Osteoblast (primary cell): ENCODE data around the gene DAZAP2. TPM values are rescaled to one million over a fixed set of nuclear protein-coding genes. Genes with fewer than 3 reads are reported as not detected.

Experiments
- DNase-seq: peaks from one replicate; pipeline ENCODE4 v3.0.0; 2011; ENCODE audit warnings: low spot score, mixed read lengths; ENCODE audit not compliant: insufficient read length; ENCODE audit errors: missing footprints
- H2AFZ ChIP-seq: 2 replicates; pipeline ENCODE4 v1.6.0; 2011; ENCODE audit warnings: mild to moderate bottlenecking, low read length
- H3K27ac ChIP-seq: 2 replicates; pipeline ENCODE4 v1.5.1; 2011; ENCODE audit warnings: mild to moderate bottlenecking, low read depth, low read length, moderate library complexity
- H3K27me3 ChIP-seq: 2 replicates; pipeline ENCODE4 v1.6.0; 2012; ENCODE audit warnings: mild to moderate bottlenecking, control low read depth, inconsistent platforms, low read length, moderate library complexity; ENCODE audit not compliant: insufficient read depth
- H3K36me3 ChIP-seq: 2 replicates; pipeline ENCODE4 v1.5.1; 2011; ENCODE audit warnings: mild to moderate bottlenecking, low read length, control low read depth, moderate library complexity; ENCODE audit not compliant: insufficient read depth
- H3K4me1 ChIP-seq: 2 replicates; pipeline ENCODE4 v1.5.1; 2011; ENCODE audit warnings: mild to moderate bottlenecking, low read length, control low read depth, moderate library complexity; ENCODE audit not compliant: insufficient read depth
- H3K4me2 ChIP-seq: 2 replicates; pipeline ENCODE4 v1.6.0; 2011; ENCODE audit warnings: mild to moderate bottlenecking, low read length; ENCODE audit not compliant: insufficient read depth
- H3K4me3 ChIP-seq: fragments of 200-600 bp; sonication (generic); 3 replicates; pipeline ENCODE4 v1.5.1; 2012; ENCODE audit warnings: mild to moderate bottlenecking, low read length, inconsistent platforms; ENCODE audit not compliant: insufficient read depth
- H3K79me2 ChIP-seq: 2 replicates; pipeline ENCODE4 v1.6.0; 2012; ENCODE audit warnings: mild to moderate bottlenecking, low read length, control low read depth, inconsistent platforms; ENCODE audit not compliant: insufficient read depth
- H3K9me3 ChIP-seq: 2 replicates; pipeline ENCODE4 v1.5.1; 2011; ENCODE audit warnings: low read depth, low read length, control low read depth
- H4K20me1 ChIP-seq: 2 replicates; pipeline ENCODE4 v1.6.0; 2012; ENCODE audit warnings: mild to moderate bottlenecking, low read length, control low read depth; ENCODE audit not compliant: insufficient read depth
- total RNA-seq: library from RNA; depleted of rRNA; stranded (reverse); fragments of >200 nt; gene quantifications from 2 replicates; pipeline ENCODE4 v1.2.3, GENCODE V29; 2012
- TF ChIP-seq, protein P1 (sequence below): IDR thresholded peaks from 2 replicates; pipeline ENCODE4 v1.5.1; 2011; ENCODE audit warnings: mild to moderate bottlenecking, low read depth, low read length, moderate library complexity; ENCODE audit errors: extremely low read depth

The DAZAP2 gene
- total RNA-seq, 1 donor = 160 TPM

DNA sequence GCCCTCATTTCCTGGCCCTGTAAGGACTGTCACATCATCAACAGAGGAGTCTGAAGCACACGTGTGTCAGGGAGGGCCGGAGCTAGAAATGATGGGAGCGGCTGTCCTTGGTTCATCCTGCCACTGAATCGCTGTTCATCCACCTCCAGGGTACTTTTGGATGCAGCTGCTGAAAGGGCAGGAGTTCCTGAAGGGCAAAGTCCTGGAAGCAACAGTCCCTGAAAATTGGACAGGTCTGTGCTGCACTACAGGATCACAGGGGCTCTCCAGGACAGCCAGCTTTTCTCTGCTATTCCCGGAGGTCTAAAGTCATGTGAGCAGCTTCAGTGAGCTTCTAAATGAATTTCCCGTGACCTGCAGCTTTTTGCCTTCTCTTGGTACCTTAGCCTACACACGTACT lies 38.5 kb upstream of the DAZAP2 start:
- no peak overlapping the region for H3K4me2 ChIP-seq
- no peaks in the 10 kb centered on the region for H3K4me1 ChIP-seq
- H3K27ac ChIP-seq = no peak overlapping the region
- H3K4me3 ChIP-seq = no peak overlapping the region
- TF ChIP-seq, protein P1, sequence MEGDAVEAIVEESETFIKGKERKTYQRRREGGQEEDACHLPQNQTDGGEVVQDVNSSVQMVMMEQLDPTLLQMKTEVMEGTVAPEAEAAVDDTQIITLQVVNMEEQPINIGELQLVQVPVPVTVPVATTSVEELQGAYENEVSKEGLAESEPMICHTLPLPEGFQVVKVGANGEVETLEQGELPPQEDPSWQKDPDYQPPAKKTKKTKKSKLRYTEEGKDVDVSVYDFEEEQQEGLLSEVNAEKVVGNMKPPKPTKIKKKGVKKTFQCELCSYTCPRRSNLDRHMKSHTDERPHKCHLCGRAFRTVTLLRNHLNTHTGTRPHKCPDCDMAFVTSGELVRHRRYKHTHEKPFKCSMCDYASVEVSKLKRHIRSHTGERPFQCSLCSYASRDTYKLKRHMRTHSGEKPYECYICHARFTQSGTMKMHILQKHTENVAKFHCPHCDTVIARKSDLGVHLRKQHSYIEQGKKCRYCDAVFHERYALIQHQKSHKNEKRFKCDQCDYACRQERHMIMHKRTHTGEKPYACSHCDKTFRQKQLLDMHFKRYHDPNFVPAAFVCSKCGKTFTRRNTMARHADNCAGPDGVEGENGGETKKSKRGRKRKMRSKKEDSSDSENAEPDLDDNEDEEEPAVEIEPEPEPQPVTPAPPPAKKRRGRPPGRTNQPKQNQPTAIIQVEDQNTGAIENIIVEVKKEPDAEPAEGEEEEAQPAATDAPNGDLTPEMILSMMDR = no peak
- DNase-seq = no peak
- no peak overlapping the region for H2AFZ ChIP-seq
- H4K20me1 ChIP-seq = no peaks in the 10 kb centered on the region
- H3K79me2 ChIP-seq = no peaks in the 10 kb centered on the region
- no peaks in the 10 kb centered on the region for H3K9me3 ChIP-seq
- no peaks in the 10 kb centered on the region for H3K27me3 ChIP-seq
- H3K36me3 ChIP-seq = peaks cover 7% of the 10 kb centered on the region

DNA sequence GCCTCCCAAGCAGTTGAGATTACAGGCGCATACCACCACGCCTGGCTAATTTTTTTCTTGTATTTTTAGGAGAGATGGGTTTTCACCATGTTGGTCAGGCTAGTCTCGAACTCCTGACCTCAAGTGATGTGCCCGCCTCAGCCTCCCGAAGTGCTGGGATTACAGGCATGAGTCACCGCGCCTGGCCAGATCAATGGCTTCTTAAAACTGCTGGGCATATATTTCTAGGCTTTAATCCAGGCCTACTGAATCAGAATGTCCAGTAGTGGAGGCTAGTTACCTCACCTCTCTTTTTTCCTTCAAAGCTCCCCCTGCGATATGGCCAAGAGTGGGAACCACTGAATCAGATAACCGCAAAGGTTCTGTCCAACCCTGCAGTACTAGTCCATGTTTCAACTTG lies 37.8 kb upstream of the DAZAP2 start:
- TF ChIP-seq, protein P1 = no peak
- Histone ChIP-seq H3K27ac (no peak overlapping the region), H3K79me2 (no peaks in the 10 kb centered on the region), H3K4me1 (no peaks in the 10 kb centered on the region), H3K36me3 (peaks cover 7% of the 10 kb centered on the region), H3K4me3 (no peak overlapping the region), H4K20me1 (no peaks in the 10 kb centered on the region), H3K27me3 (no peaks in the 10 kb centered on the region), H3K4me2 (no peak overlapping the region), H3K9me3 (no peaks in the 10 kb centered on the region), H2AFZ (no peak overlapping the region)
- no peak for DNase-seq

DNA sequence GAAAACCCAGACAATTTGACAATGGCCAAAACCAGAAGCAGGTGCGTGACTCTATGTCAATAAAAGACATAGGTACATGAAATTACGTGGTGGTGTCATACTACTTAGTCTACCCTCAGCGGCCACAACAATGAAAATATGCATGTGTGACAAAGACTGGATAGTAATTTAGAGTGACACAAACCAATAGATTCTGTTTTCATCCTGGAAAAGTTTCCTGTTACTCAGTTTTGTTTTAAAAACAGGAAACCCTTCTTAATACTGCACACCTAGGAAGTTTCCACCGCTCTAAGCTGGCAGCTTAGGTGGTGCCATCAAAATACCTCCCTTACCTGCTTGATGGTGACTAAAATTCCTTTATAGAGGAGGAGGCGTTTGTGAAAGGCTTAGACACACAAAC lies 35.9 kb upstream of the DAZAP2 start:
- Histone ChIP-seq H3K27me3 (no peaks in the 10 kb centered on the region), H3K27ac (no peak overlapping the region), H3K4me1 (no peaks in the 10 kb centered on the region), H3K36me3 (peaks cover 12% of the 10 kb centered on the region), H3K79me2 (no peaks in the 10 kb centered on the region), H4K20me1 (no peaks in the 10 kb centered on the region), H3K9me3 (no peaks in the 10 kb centered on the region), H2AFZ (no peak overlapping the region), H3K4me3 (no peak overlapping the region), H3K4me2 (no peak overlapping the region)
- TF ChIP-seq, protein P1 = no peak
- DNase-seq = no peak

DNA sequence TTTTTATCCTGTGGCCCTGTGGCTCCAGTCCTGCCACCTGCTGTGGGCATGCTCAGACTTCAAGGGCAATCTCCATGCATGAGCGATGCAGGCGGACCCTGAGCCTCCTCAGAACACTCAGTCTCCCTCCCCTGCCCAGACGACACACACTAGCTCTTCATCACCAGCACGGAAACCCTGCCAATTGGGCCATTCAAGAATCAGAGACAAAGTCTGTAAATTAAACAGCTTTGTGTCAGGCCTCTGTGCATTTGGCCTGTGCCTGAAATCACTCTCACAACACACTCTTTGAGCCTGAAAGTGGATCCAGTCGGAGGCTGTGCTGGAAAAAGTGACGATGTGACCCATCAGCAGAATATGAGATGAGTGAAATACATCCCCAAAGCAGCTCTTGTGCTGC lies 33.3 kb upstream of the DAZAP2 start:
- no peak overlapping the region for H2AFZ ChIP-seq
- TF ChIP-seq, protein P1 = no peak

More for the DNA sequence above, 33.3 kb upstream of the DAZAP2 start:
- Histone ChIP-seq H3K79me2 (no peaks in the 10 kb centered on the region), H3K36me3 (peaks cover 10% of the 10 kb centered on the region), H3K27ac (no peak overlapping the region), H4K20me1 (no peaks in the 10 kb centered on the region), H3K9me3 (no peaks in the 10 kb centered on the region), H3K27me3 (no peaks in the 10 kb centered on the region), H3K4me2 (no peak overlapping the region), H3K4me3 (no peak overlapping the region), H3K4me1 (no peaks in the 10 kb centered on the region)
- no peak for DNase-seq
